NOMO-1 (cell line): ENCODE measurements around the gene FBXL7.

Source experiments
- DNase-seq, 2 experiments: peaks; one replicate each; lab custom pipeline; 2025; ENCODE audit not compliant: unreplicated experiment in 2 of 2; lab: John Stamatoyannopoulos, UW

The FBXL7 gene

DNA sequence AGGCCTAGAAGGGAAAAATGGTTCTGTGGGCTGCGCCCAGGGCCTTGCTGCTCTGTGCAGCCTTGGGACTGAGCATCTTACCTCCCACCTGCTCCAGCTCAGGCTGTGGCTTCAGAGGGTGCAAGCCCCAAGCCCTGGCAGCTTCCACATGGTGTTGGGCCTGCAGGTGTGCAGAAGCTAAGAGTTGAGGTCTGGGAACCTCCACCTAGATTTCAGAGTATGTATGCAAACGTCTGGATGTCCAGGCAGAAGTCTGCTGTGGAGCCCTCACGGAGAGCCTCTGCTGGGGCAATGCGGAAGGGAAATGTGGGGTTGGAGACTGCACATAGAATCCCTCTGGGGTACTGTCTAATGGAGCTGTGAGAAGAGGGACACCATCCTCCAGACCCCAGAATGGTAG is 36.0 kb downstream of the FBXL7 start:
- no peak for DNase-seq

DNA sequence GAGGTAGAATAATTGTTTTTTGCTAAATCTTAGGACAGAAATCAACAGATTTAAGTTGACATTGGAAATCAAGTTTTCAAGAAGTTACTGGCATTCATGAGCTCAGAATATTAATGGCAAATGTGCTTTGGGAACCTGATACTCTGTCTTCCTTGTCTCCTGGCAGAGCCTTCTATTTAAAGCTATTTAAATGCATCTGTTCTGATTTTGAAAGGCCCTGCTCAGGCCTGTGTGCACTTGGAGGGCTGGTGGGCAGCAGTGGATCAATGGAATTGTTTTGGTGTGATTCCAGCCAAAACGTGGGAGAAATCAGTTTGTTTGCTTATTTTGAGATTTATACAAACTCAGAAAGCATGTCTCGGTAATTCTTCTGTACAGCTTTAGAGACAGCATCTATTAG is 38.5 kb downstream of the FBXL7 start:
- no peak for DNase-seq

DNA sequence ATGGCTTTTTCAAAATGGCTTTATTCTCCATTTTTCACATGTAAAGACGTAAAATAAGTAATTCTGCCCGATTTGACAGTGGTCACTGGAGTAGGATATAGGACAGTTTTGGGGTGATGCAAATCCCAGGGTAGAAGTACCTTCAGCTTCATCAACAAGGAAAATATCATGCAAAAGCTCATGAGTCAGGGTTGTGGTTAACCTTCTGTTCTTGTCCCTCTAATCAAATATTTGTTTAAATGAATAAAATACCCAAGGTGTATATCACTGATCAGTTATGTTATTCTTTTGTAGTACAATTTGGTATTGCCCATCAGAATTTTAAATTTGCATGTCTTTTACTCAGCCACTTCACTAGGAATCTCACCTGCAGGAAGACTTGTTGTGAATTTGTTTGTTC is 40.0 kb downstream of the FBXL7 start:
- DNase-seq = no peak

DNA sequence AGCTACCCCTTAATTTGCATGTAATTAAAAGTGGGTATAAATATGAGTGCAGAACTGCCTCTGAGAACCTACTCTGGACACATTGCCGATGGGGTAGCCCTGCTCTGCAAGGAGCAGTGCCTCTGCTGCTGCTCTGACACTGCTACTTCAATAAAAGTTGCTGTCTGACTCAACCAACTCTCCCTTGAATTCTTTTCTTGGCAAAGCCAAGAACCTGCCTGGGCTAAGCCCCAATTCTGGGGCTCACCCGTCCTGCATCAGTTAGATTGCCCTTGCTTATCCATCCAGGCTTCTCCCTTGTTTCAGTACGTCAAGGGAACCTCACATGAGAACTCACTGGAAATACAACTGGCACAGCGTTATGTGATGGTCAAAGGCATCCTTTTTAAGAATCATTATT is 44.1 kb downstream of the FBXL7 start:
- no peak for DNase-seq

DNA sequence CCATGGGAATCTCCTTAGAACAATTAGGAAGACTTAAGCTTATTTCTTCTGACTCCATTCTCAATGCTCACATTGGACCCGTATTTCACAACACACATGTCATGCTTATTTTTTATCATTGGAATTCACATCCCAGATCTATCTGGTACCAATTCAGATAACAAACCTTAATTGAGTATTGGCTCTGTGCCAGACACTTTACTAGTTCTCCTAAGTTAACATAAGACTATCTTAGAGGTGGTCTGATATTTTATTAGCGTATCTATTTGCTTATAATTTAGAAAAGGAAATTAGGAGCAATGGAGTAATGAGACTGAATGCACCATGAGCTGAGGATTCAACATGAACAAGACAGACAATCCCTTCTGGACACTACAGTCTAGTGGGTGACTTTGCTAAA is 45.1 kb downstream of the FBXL7 start:
- DNase-seq = no peak

DNA sequence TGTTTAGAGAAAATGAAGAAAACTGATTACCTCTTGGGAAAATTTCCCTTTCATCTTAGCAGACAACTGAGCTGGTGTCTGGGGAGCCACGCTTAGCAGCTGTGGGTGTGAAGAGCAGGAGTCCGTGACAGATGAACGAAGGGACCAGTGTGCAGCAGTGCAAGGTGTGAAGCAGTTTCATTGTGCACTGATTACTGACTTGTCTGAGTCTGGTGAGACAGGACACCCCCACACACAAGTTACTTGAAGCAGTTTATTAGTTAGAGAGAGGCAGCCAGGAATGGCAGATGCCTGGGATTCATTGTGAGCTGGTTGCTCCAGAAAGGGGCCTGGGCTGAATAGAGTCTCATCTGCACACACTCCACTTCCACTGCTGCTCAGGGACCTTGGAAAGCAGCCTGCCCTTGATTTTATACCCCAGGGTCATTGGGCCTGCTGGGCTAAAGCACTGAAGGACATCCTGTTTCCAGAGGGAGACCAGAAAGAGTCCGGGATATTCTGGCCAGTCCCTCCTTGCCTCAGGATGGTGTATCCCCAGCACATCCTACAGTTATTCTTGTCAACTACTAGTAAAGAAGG is 47.4 kb downstream of the FBXL7 start:
- DNase-seq = no peak

DNA sequence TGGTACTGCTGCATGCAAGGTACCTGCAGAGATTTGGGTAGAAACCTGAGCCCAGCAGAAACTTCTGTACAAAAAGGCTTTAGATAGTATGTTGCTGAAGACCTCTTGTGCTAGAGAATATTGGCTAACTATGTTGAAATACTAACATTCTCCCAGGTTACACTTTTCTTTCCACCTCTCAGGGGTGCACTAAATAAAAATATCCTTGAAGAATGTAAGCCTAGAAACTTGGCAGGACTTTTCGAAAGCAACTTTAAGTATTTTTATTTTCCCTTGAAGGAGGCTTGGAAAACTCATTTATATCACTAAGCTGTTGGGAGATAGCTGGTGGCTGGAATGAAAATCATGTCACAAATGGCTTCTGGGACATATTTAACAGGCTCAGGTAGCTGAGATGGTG is 50.0 kb downstream of the FBXL7 start:
- DNase-seq = no peak

DNA sequence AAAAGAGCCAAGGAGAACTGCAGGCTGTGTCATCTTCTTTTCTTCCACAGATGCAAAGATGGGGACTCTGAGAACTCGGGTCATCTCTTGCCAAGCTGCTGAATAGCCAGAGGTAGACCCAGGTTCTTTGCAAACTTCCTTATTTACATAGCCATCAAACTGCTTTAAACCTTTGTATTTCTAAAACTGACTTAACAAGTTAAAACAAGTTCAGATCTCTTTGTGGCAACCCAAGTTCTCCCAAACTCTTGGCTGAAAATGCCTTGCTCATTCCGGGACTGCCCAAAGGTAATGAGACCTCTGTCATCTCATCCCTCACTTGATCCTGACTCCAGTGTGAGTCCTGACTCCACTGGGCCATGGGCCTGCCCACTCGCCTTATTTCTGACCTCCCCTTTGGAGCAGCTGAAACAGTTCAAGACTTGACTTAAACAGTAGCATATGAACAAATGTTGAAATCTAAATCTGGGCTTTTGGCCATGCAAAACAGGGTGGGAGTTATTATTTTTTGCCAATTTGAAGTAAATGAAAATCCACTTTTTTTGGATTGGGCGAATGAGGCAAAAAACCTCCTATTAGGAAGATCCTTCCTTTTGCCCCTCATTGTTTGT is 50.6 kb downstream of the FBXL7 start:
- DNase-seq = no peak

DNA sequence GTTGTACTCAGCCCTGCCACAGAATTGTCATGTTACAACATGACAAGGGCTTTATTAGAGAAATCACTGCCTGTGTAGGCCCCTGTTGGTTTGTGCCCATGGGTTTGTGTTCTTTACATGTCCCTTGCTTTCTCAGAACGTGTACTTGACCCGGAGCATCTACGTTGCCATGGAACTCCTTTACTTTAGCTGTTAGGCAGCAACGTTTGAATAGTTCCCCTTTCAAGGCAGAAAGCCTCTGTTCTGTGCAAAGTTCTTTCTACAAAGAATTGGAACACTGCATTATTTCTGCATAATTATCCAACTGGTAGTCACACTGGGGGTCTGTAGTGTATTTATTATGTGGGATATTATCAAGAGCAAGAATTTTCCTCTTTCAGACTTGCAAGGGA is 51.1 kb downstream of the FBXL7 start:
- DNase-seq = no peak

DNA sequence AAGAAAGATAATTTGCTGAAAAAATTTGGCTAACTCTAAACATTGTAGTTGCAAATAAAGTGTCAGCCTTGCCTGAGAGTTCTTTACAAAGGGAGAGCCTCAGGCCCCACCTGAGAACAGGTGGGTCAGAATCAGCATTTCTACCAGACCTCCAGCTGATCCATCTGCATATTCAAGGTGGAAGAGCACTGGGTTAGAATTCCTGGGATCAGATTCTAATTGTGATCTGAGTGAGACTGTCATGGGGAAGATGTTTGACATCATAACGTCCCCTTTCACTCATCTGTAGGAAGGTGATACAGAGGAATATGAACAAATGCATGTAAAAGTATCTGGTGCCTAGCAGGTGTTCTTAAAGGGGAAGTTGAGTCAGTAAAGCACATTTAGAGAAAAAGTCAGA is 54.6 kb downstream of the FBXL7 start:
- DNase-seq = no peak

DNA sequence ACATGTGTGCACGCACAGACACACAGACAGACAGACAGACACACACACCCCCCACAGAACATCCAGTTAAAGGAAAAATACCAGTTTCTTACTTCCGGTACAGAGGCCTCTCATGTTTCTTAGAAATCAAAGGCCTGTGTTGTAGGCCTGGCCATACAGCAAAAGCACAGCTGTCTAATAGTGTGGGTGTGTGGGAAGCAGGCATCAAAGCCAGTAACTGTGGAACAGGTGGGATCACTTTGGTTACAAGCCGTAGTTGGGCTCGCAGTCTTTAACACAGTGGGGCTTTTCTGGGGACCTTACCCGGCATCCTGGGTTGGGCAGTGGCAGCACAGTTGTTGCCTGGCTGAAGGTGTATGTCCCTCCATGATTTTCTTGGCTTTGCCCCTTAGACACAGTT is 55.2 kb downstream of the FBXL7 start:
- DNase-seq = no peak

DNA sequence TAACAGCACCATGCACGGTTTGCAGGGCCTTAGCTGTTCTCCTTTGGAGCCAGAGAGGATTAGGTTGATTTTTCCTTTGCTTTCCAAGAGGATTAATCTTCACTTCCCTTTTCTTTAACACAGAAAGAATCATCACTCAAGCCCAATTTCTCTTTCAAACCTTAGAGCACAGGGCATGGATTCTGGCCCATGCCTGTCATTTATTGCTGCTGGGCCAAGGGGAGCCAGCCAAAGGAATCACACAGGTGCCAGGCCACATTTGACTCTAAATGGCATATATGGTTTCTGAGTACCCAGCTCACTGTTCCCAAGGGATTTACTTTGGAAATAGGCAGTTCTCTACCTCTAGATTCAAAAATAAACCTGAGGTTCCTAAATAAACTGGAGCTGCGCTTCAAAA is 58.3 kb downstream of the FBXL7 start:
- DNase-seq = no peak

DNA sequence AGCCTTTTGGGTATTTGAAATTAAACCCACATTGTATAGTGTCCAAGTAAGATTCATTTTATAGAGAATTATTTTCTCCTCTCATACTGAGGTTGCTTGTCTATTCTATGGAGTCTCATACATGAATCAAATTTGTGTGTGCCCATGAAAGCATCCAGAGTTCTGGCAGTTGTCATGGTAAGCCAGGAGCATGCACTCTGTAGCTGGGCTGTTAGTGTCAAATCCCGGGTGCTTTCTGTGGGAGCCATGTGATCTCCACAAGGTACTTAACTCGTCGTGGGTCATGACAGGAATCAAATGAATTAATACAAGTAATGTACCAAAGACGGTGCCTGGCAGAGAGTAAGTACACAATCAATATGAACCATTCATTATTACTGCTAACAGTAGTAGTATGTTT is 58.7 kb downstream of the FBXL7 start:
- DNase-seq = no peak

DNA sequence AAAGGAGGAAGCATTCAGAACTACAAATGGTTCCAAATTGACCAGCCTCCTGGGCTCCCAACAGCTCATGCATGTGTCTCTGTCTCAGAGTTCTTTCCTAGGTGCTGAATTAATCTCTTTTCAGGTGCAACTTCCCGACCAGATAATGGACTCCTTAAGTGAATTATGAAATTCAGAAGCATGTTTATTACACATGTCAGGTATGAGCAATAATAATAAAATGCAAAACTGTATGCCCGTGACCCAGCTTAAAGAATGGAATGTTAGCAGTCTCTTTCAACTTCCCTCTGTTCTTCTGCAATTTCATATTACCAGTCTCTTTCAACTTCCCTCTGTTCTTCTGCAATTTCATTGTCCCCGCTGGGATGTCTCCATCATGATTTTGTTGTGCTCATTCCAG is 60.4 kb downstream of the FBXL7 start:
- no peak for DNase-seq

DNA sequence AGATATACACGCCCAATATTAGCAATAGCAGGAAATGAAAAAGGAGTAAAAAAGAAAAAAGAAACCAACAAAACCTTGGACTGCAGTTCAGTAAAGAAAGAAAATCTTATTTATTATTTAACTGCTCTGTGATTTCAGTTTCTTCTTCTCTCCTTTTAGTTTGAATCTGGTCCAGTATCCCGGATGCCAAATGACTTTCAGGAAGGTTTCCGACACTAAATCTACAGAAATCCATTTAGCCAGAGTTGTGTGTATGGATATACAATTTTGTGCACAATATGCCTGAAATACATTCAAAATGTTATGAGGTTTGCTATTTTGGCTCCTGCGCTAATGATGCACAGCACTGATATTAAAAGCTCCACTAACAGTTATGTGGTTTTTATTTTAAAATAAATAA is 64.5 kb downstream of the FBXL7 start:
- DNase-seq = no peak

DNA sequence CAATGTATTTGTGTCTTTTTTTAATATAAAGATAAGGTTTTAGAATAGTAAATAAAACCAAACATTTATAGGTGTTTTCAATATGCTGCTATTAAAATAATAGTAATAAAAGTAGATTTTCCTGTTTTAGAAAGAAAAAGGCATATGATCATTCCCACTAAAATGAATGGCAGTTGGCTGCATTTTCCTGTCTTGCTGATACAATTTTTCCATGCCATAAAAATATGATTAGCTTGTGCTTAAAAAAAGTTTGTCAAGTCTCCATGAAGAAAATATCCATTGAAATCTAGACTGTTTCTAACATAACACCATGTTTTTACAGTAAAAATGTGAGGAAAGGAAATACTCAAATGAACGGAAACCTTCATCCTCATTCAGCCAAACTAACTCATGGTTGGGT is 65.0 kb downstream of the FBXL7 start:
- no peak for DNase-seq

DNA sequence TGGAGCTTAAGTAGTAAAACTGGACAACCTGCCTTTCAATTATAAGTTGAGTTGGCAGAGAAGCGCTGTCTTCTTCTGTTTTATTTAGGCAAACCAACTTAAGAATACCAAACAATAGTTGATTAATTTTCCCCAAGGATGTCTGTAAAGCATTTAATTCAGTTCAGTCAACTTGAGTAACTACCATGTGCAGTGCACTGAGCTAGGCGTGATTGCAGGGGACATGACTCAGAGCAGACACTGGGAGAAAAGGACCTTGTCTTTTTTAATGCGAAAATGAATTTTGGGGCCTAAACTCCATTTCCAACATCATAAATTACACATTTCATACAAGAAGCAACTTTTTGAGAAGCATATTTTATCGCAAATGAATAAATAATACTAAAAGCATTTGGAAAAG is 66.3 kb downstream of the FBXL7 start:
- no peak for DNase-seq

DNA sequence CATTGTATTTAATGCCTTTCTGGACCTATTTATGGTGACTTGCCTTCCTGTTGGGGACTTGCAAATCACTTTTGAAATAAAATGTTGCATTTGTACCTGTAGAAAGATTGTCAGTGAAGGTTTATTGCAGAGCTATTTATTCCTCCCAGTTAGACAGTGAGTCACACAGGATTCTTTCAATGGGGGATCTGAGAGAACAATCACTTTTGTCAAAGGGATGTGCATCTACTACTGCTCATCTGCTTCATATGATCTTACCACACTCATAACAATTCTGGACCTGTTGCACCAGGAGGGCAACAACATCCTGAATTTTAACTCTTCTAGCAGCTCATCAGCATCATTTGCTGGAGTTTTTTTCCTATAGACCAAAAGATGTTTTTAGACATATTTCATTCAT is 66.8 kb downstream of the FBXL7 start:
- no peak for DNase-seq

DNA sequence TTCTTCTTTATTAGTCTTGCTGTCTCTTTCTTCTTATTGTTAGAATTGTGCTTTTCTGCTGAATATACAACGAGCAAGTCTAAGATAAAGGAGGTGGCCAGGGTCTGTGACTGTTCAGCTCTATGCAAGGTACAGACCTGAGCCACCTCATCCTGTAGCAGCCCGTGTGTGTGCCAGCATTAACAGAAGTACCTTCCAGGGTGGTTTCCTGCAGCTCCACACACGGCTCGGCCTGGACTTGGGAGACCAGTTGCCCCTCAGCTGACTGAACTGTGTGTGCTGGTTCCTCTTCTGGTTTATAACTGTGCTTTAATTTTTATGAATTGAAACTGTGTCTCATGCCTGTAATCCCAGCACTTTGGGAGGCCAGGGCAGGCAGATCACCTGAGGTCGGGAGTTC is 70.5 kb downstream of the FBXL7 start:
- no peak for DNase-seq

DNA sequence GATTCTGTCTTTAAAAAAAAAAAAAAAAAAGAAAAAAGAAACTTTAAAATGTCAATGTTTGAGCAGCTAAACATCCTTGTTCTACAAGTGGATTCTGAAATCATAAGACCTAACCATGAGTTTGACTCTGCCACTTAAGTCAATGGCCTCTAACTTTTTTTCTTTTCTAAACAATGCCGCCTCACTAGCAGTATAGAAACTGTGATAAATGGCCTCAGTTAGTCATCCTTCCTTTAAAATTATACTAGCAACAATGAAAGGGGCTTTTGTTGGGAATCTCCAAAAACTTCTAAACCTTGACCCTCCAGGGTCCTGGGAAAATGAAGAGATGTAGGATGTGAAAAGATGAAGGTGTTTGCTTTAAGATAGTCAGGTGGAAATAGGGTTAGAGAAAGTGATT is 71.1 kb downstream of the FBXL7 start:
- no peak for DNase-seq

DNA sequence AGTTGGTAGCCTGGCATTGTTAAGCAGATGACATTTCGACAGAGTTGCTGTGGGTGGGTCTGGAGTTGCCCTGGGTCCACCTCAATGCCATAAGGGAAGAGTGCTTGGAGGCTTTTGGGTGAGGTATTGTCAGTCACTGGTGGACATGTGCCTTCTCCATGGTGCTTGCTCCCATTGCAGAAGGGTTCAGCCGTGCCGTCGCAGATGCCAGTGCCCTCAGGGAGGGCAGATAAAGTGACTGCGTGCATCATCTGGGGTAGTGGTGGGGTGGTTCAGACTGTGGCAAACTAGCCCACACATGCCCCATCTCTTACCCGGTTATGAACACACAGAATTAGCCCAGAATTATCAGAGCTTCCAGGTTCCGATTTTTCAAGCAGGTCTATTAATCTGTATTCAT is 71.6 kb downstream of the FBXL7 start:
- no peak for DNase-seq

DNA sequence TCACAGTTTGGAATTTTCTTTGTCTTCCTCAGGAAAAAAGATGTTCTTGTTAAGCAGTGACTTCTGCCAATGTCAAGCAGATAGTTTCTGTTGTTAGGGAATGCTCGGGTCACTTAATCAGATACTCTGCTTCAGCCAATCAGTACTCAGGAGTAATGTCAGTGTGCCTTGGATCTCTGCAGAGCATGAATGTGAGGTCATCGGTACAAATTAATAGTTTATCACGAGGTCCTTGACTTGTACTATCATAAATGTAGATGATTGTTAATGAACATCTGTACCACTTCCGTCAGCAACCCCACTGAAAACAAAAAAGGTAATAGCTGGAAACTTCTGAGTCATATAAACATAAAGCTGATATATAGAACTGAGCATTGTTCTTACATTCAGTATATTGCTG is 73.6 kb downstream of the FBXL7 start:
- DNase-seq = no peak

DNA sequence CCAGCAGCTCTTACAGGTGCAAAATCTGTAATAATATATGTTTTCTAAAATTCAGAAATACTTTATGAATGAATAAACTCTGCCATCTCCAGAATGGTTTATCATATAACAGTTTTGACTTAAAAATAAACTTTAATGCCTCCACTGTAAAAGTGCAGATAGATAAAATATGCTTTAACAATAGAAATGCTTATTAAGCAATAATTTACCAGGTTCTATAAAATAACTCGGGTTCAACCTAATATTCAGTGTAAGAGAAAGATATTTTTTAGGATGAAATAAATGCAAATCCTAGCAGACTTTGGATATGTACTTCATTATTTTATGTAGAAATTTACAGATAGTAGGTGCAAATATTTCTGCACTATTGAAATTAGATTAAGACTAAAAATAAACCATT is 74.1 kb downstream of the FBXL7 start:
- no peak for DNase-seq
